ENCODE data around the gene DKK1.

DNA sequence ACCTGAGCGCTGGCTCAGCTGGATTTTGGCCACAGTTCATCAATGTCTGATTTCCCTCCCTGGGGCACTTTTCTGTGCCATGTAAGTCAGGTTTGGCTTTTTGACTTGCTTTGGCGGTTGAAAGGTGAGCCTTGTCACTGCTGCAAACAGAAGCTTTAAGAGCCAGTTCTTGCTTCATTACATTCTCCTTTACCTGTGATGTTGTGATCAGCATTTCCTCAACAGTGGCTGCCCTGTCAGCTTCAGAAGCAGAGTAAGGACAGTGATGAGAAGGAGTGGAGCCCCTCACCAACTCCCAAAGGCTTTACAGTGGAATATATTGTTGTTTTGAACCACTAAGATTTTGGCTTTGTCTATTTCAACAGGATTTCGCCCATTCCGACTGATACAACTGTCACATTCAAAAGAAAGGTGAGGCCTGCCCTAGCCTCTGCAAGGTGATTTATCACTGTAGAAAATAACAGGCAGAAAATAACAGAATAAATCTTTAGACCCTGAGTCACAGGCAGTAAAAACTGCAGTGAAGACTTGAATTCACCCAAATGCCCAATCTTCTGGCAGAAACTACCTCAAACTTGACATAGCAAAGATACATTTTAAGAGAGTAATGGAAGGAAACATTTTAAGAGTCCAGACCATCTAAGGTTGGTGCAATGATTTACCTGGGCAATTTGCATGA, 13.3 kb upstream of the DKK1 start:
- TF ChIP-seq MAZ (IDR thresholded peaks at IDR 0.05; ENCODE audit: borderline replicate concordance, low read depth, low read length) (no peak), CEBPB (IDR thresholded peaks at IDR 0.05; ENCODE audit: low read depth, low read length) (no peak)
- TF ChIP-seq, protein P1, sequence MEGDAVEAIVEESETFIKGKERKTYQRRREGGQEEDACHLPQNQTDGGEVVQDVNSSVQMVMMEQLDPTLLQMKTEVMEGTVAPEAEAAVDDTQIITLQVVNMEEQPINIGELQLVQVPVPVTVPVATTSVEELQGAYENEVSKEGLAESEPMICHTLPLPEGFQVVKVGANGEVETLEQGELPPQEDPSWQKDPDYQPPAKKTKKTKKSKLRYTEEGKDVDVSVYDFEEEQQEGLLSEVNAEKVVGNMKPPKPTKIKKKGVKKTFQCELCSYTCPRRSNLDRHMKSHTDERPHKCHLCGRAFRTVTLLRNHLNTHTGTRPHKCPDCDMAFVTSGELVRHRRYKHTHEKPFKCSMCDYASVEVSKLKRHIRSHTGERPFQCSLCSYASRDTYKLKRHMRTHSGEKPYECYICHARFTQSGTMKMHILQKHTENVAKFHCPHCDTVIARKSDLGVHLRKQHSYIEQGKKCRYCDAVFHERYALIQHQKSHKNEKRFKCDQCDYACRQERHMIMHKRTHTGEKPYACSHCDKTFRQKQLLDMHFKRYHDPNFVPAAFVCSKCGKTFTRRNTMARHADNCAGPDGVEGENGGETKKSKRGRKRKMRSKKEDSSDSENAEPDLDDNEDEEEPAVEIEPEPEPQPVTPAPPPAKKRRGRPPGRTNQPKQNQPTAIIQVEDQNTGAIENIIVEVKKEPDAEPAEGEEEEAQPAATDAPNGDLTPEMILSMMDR (conservative IDR thresholded peaks at IDR 0.05; ENCODE audit: low read depth, low read length) = no peak
- TF ChIP-seq, protein P2, sequence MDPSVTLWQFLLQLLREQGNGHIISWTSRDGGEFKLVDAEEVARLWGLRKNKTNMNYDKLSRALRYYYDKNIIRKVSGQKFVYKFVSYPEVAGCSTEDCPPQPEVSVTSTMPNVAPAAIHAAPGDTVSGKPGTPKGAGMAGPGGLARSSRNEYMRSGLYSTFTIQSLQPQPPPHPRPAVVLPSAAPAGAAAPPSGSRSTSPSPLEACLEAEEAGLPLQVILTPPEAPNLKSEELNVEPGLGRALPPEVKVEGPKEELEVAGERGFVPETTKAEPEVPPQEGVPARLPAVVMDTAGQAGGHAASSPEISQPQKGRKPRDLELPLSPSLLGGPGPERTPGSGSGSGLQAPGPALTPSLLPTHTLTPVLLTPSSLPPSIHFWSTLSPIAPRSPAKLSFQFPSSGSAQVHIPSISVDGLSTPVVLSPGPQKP (IDR thresholded peaks at IDR 0.05; ENCODE audit: borderline replicate concordance, low read depth, low read length) = no peak

All from IMR-90 (cell line).